ENCODE results near the gene CISD2. TPM values are rescaled to one million over a fixed set of nuclear protein-coding genes. Genes with fewer than 3 reads are reported as not detected.
"Not testable (repeated sequence)": the region's sequence is repeated elsewhere in the genome, so short reads cannot be mapped to it uniquely, and the experiment has no call there.

Gene CISD2
- total RNA-seq, result 10 to 100 TPM in 3 of 4 donors, 1 to 10 TPM in 1; 9.9 to 11.1 (median 10.4) TPM

DNA sequence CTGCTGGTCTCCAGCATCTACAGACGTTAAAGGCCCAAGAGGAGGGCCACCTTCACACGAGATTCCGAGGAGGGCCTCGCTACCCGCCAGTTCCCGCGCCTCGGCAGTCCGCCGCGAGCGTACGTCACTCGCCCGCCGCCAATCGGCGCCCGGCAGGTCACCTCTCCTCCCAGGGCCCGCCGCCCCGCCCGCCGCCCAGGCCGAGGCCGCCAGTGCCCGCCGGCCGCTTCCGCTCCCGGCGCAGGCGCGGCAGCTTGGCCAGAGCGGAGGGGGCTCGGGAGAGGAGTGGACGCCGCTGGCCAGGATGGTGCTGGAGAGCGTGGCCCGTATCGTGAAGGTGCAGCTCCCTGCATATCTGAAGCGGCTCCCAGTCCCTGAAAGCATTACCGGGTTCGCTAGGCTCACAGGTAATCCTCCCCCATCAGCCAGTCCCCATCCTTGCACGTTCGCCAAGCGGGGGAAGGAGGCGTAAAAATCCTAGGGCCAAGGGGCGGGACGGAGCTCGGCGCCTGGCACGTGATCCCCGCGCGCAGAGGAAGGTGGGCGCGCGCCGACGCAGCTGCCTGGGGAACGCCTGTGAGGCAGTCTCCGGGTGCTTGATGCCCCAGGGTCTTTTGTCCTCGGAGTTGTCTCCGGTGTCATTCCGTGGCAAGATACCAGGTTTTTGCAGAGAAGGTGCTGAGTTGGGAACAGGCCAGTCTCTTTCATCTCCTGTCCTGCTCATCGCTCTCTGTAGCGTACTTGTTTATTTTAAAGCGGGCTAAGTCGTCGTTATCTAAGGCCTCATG is at the start of gene CISD2:
Gene CISD2 (plus strand): TSS at position 212 of the 788 bp plus-strand sequence. CDS start 93 bp downstream, at position 305.
- peak within 1 kb of the TSS; percentile 92 for H3K27ac ChIP-seq
- DNase-seq (ENCODE audit: low spot score in 2 of 2), result peak; percentile 94
- no peaks in the 10 kb centered on the region for H3K27me3 ChIP-seq
- WGBS, result 0% methylated on average over 35 of the region's 71 CpGs
- peaks cover 20% of the 10 kb centered on the region for H3K4me1 ChIP-seq
- TF ChIP-seq, protein P1, sequence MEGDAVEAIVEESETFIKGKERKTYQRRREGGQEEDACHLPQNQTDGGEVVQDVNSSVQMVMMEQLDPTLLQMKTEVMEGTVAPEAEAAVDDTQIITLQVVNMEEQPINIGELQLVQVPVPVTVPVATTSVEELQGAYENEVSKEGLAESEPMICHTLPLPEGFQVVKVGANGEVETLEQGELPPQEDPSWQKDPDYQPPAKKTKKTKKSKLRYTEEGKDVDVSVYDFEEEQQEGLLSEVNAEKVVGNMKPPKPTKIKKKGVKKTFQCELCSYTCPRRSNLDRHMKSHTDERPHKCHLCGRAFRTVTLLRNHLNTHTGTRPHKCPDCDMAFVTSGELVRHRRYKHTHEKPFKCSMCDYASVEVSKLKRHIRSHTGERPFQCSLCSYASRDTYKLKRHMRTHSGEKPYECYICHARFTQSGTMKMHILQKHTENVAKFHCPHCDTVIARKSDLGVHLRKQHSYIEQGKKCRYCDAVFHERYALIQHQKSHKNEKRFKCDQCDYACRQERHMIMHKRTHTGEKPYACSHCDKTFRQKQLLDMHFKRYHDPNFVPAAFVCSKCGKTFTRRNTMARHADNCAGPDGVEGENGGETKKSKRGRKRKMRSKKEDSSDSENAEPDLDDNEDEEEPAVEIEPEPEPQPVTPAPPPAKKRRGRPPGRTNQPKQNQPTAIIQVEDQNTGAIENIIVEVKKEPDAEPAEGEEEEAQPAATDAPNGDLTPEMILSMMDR (IDR thresholded peaks at IDR 0.05), result no peak
- peak; percentile 67 to 69 for TF ChIP-seq POLR2A (IDR thresholded peaks at IDR 0.05)
- peak in 1 of 3 donors; percentile 63 for TF ChIP-seq POLR2AphosphoS5 (IDR thresholded peaks at IDR 0.05)
- TF ChIP-seq EP300 (IDR thresholded peaks at IDR 0.05), result no peak
- peak within 1 kb of the TSS; percentile 68 for H3K4me3 ChIP-seq
- H3K36me3 ChIP-seq, result no peaks in the 10 kb centered on the region
- H3K9me3 ChIP-seq, result no peaks in the 10 kb centered on the region

GRCh38 chr4:102819100-102819499 is 49.7 kb upstream of the CISD2 start:
- DNase-seq (ENCODE audit: low spot score in 2 of 2); H3K27me3 ChIP-seq; H3K36me3 ChIP-seq; H3K9me3 ChIP-seq; H3K4me3 ChIP-seq; H3K27ac ChIP-seq: not testable (repeated sequence)
- WGBS, result 88% methylated on average over 10 of the region's 10 CpGs
- H3K4me1 ChIP-seq, result peaks cover 93% of the 10 kb centered on the region

- no peak overlapping the region for H3K27ac ChIP-seq
These were observed 49.0 kb upstream of the CISD2 start for GRCh38 chr4:102819588-102820365.

DNA sequence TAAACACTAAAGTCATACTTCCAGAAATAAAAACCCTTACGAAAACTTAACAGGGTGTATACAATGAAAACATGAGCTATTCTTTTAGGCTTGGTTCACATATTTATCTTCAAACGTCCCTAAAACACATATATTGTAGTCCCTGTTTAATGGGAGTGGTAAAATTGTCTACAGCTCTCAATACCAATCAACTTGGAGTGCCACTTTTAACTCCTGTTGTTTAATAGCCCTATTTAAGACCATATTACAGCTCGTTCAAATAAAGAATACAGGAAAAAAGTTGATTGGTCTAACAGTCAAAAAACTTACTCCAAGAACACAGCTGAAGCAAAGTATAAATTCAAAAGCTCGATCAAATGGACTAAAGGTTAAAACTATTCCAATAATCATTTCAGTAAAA is 45.3 kb upstream of the CISD2 start:
- DNase-seq (ENCODE audit: low spot score in 2 of 2), result no peak
- H3K9me3 ChIP-seq, result no peaks in the 10 kb centered on the region
- WGBS, result 21% methylated on average over 4 of the region's 4 CpGs
- no peak overlapping the region for H3K27ac ChIP-seq
- no peaks in the 10 kb centered on the region for H3K36me3 ChIP-seq
- TF ChIP-seq POLR2A (IDR thresholded peaks at IDR 0.05), result no peak
- no peak for TF ChIP-seq POLR2AphosphoS5 (IDR thresholded peaks at IDR 0.05)
- TF ChIP-seq, protein P1 (IDR thresholded peaks at IDR 0.05), result no peak
- TF ChIP-seq EP300 (IDR thresholded peaks at IDR 0.05), result no peak
- H3K4me1 ChIP-seq, result peaks cover 60% of the 10 kb centered on the region
- no peaks in the 10 kb centered on the region for H3K27me3 ChIP-seq
- H3K4me3 ChIP-seq, result peak overlapping the region; percentile 68

More at GRCh38 chr4:102819588-102820365, 49.0 kb upstream of the CISD2 start:
- Histone ChIP-seq H3K9me3 (no peaks in the 10 kb centered on the region), H3K36me3 (no peaks in the 10 kb centered on the region), H3K27me3 (no peaks in the 10 kb centered on the region), H3K4me3 (no peak overlapping the region), H3K4me1 (peaks cover 94% of the 10 kb centered on the region)
- DNase-seq (ENCODE audit: low spot score in 2 of 2), result no peak
- 54% methylated on average over 8 of the region's 8 CpGs for WGBS
- TF ChIP-seq POLR2A (IDR thresholded peaks at IDR 0.05), result no peak
- no peak for TF ChIP-seq EP300 (IDR thresholded peaks at IDR 0.05)
- no peak for TF ChIP-seq POLR2AphosphoS5 (IDR thresholded peaks at IDR 0.05)
- TF ChIP-seq, protein P1 (IDR thresholded peaks at IDR 0.05), result no peak

DNA sequence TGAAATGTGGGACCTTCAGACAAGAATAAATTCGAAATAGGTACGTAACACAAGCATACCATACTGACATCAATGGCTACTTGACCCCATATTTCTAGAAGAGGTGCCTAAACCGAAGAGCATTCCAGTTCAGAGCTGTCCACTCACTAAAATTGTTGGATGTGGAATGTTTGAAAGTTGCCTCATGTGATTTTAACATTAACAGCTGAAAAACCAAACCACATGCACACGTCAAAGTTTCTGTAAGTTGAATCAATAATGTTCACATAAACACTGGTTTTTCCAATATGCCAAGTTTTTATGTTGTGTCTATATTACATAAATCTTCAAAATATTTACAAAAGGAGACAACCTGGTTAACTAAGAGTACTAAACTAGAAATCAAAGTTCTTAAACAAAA is 44.9 kb upstream of the CISD2 start:
- no peak for DNase-seq (ENCODE audit: low spot score in 2 of 2)
- H3K36me3 ChIP-seq, result no peaks in the 10 kb centered on the region
- H3K4me1 ChIP-seq, result peaks cover 60% of the 10 kb centered on the region
- no peak for TF ChIP-seq POLR2A (IDR thresholded peaks at IDR 0.05)
- no peak for TF ChIP-seq POLR2AphosphoS5 (IDR thresholded peaks at IDR 0.05)
- no peak for TF ChIP-seq EP300 (IDR thresholded peaks at IDR 0.05)
- TF ChIP-seq, protein P1 (IDR thresholded peaks at IDR 0.05), result no peak
- no peaks in the 10 kb centered on the region for H3K9me3 ChIP-seq
- H3K27ac ChIP-seq, result no peak overlapping the region
- 38% methylated on average over 4 of the region's 4 CpGs for WGBS
- H3K4me3 ChIP-seq, result peak overlapping the region; percentile 68
- no peaks in the 10 kb centered on the region for H3K27me3 ChIP-seq
